Right renal pelvis (tissue), 4 donors: ENCODE measurements around the gene KLF1. TPM values are rescaled to one million over a fixed set of nuclear protein-coding genes. Genes with fewer than 3 reads are reported as not detected.

Source experiments
- DNase-seq, 4 donors: peaks; one replicate each; pipeline ENCODE4 v3.0.0-alpha.2; 2013; ENCODE audit warnings: low read depth in 4 of 4, low spot score in 3 of 4, missing footprints in 1 of 4
- polyA plus RNA-seq, 4 donors: library from polyadenylated mRNA; unstranded; fragments of 120-200 nt; gene quantifications; one replicate each; pipeline ENCODE4 v1.2.1, GENCODE V29; 2013; ENCODE audit not compliant: insufficient read length in 4 of 4

The KLF1 gene
- polyA plus RNA-seq, 4 donors: 0.41 to 0.49 (median 0.44) TPM

GRCh38 chr19:12838886-12839756 is 47.9 kb downstream of the KLF1 start:
- DNase-seq: no peak

- DNase-seq: no peak
Observed at GRCh38 chr19:12838182-12838885, 48.7 kb downstream of the KLF1 start, which contains the start of gene MAST1. TSS of gene MAST1 (plus strand) at chr19:12838515. CDS start at chr19:12838573, 58 bp downstream.

- DNase-seq: no peak
Observed at GRCh38 chr19:12837225-12837624, 49.8 kb downstream of the KLF1 start.

GRCh38 chr19:12836529-12836863 is 50.5 kb downstream of the KLF1 start:
- no peak for DNase-seq

- DNase-seq: no peak
Observed at GRCh38 chr19:12834976-12835757, 51.8 kb downstream of the KLF1 start.

GRCh38 chr19:12834566-12834943 is 52.4 kb downstream of the KLF1 start, which contains the start of gene RTBDN:
TSS of gene RTBDN (minus strand) at chr19:12834579. CDS start at chr19:12829979, 4,600 bp downstream.
- no peak for DNase-seq

Other genes with a start within 250 kb of the KLF1 start
- 10 to 100 TPM; 24.9 to 35.3 (median 29.7) TPM for gene MAN2B1, start 220.5 kb downstream of the KLF1 start, polyA plus RNA-seq
- 10 to 100 TPM; 14.1 to 21.4 (median 15.0) TPM for gene WDR83, start 220.4 kb downstream of the KLF1 start, polyA plus RNA-seq
- gene DHPS, start 205.3 kb downstream of the KLF1 start, polyA plus RNA-seq: 10 to 100 TPM; 70.5 to 84.3 (median 75.8) TPM
- under 1 TPM in 2 of 4 donors, not detected in 2; 0.39 to 0.56 TPM for gene GNG14, start 199.2 kb downstream of the KLF1 start, polyA plus RNA-seq
- gene FBXW9, start 190.6 kb downstream of the KLF1 start, polyA plus RNA-seq: 10 to 100 TPM; 12.1 to 18.5 (median 13.1) TPM
- gene TNPO2, start 163.3 kb downstream of the KLF1 start, polyA plus RNA-seq: 10 to 100 TPM; 65.4 to 76.8 (median 68.6) TPM
- gene TRIR, start 152.5 kb downstream of the KLF1 start, polyA plus RNA-seq: 100 to 1,000 TPM; 155 to 204 (median 164) TPM
- gene GET3, start 149.7 kb downstream of the KLF1 start, polyA plus RNA-seq: 10 to 100 TPM; 80.1 to 95.8 (median 88.6) TPM
- under 1 TPM in 1 of 4 donors, not detected in 3; 0.12 TPM for gene BEST2, start 135.4 kb downstream of the KLF1 start, polyA plus RNA-seq
- 10 to 100 TPM; 39.0 to 61.9 (median 42.5) TPM for gene HOOK2, start 111.6 kb downstream of the KLF1 start, polyA plus RNA-seq
- 10 to 100 TPM; 20.1 to 50.8 (median 38.2) TPM for gene JUNB, start 95.7 kb downstream of the KLF1 start, polyA plus RNA-seq
- gene PRDX2, start 85.4 kb downstream of the KLF1 start, polyA plus RNA-seq: 100 to 1,000 TPM; 295 to 351 (median 312) TPM
- gene THSD8, start 85.1 kb downstream of the KLF1 start, polyA plus RNA-seq: 10 to 100 TPM in 1 of 4 donors, 1 to 10 TPM in 3; 5.6 to 13.3 (median 7.5) TPM
- gene RNASEH2A, start 80.6 kb downstream of the KLF1 start, polyA plus RNA-seq: 10 to 100 TPM; 29.2 to 42.0 (median 31.2) TPM
- under 1 TPM in 1 of 4 donors, not detected in 3; 0.08 TPM for gene RTBDN, start 52.6 kb downstream of the KLF1 start, polyA plus RNA-seq
- gene MAST1, start 48.7 kb downstream of the KLF1 start, polyA plus RNA-seq: 1 to 10 TPM in 2 of 4 donors, under 1 TPM in 2; 0.91 to 1.6 (median 1.1) TPM
- gene DNASE2, start 5.8 kb downstream of the KLF1 start, polyA plus RNA-seq: 10 to 100 TPM; 11.9 to 16.2 (median 12.7) TPM
- gene GCDH, start 4.0 kb upstream of the KLF1 start, polyA plus RNA-seq: 10 to 100 TPM; 24.7 to 36.2 (median 30.4) TPM
- gene SYCE2, start 32.1 kb upstream of the KLF1 start, polyA plus RNA-seq: 1 to 10 TPM; 2.0 to 3.2 (median 2.9) TPM
- gene FARSA, start 46.5 kb upstream of the KLF1 start, polyA plus RNA-seq: 10 to 100 TPM; 48.8 to 62.7 (median 49.4) TPM
- 100 to 1,000 TPM; 804 to 950 (median 938) TPM for gene CALR, start 51.4 kb upstream of the KLF1 start, polyA plus RNA-seq
- 10 to 100 TPM; 73.2 to 97.1 (median 81.5) TPM for gene RAD23A, start 58.7 kb upstream of the KLF1 start, polyA plus RNA-seq
- gene GADD45GIP1, start 70.0 kb upstream of the KLF1 start, polyA plus RNA-seq: 10 to 100 TPM; 27.8 to 45.8 (median 30.0) TPM
- under 1 TPM in 2 of 4 donors, not detected in 2; 0.10 to 0.14 TPM for gene DAND5, start 82.4 kb upstream of the KLF1 start, polyA plus RNA-seq
- 10 to 100 TPM; 18.4 to 24.8 (median 19.4) TPM for gene NFIX, start 108.3 kb upstream of the KLF1 start, polyA plus RNA-seq
- 1 to 10 TPM; 4.6 to 7.4 (median 4.7) TPM for gene LYL1, start 215.7 kb upstream of the KLF1 start, polyA plus RNA-seq
- 10 to 100 TPM; 29.0 to 38.4 (median 35.2) TPM for gene TRMT1, start 229.5 kb upstream of the KLF1 start, polyA plus RNA-seq
- gene NACC1, start 231.1 kb upstream of the KLF1 start, polyA plus RNA-seq: 10 to 100 TPM; 23.5 to 34.5 (median 23.8) TPM